ENCODE results near the gene TRHDE. TPM values are rescaled to one million over a fixed set of nuclear protein-coding genes. Genes with fewer than 3 reads are reported as not detected.

TRHDE gene
- total RNA-seq, 1 experiment from 2014 or later: not detected

DNA sequence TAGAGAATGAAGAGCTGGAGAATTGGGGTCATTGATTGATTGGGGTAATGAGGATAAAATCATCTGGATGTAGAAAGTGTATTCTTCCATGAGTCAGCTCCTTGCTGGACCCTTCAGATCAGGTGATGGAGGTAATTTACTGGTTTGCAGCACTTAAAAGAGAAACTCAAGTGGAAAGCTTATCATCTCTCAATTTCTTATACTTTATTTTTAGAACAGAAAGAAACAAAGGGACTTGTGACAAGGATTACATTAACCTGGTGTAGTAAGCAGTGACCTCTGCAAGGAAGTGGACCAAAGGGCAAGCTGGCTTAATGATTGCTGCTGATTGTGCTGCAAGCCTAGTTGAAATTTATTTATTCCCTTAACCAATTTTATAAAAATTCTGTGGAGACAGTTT is 405.0 kb downstream of the TRHDE start:
- Mint-ChIP-seq H3K36me3 (ENCODE audit: insufficient read depth, unreplicated experiment) (no peaks in the 10 kb centered on the region), H3K4me1 (ENCODE audit: insufficient read depth, unreplicated experiment) (no peaks in the 10 kb centered on the region), H3K27ac (ENCODE audit: low read depth, unreplicated experiment) (no peak overlapping the region), H3K4me3 (ENCODE audit: unreplicated experiment) (no peak overlapping the region), H3K27me3 (ENCODE audit: insufficient read depth, unreplicated experiment) (no peaks in the 10 kb centered on the region), H3K9me3 (ENCODE audit: unreplicated experiment) (no peaks in the 10 kb centered on the region)
- ChIA-PET POLR2A (interaction anchor here (0.6 kb wide), 1 partner anchor 755 kb away, joined by 3 read pairs; no protein-coding TSS in a partner anchor), CTCF (no interaction called here)
- DNase-seq (ENCODE audit: unreplicated experiment): no peak
- TF ChIP-seq, protein P1, sequence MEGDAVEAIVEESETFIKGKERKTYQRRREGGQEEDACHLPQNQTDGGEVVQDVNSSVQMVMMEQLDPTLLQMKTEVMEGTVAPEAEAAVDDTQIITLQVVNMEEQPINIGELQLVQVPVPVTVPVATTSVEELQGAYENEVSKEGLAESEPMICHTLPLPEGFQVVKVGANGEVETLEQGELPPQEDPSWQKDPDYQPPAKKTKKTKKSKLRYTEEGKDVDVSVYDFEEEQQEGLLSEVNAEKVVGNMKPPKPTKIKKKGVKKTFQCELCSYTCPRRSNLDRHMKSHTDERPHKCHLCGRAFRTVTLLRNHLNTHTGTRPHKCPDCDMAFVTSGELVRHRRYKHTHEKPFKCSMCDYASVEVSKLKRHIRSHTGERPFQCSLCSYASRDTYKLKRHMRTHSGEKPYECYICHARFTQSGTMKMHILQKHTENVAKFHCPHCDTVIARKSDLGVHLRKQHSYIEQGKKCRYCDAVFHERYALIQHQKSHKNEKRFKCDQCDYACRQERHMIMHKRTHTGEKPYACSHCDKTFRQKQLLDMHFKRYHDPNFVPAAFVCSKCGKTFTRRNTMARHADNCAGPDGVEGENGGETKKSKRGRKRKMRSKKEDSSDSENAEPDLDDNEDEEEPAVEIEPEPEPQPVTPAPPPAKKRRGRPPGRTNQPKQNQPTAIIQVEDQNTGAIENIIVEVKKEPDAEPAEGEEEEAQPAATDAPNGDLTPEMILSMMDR (IDR thresholded peaks at IDR 0.05; ENCODE audit: unreplicated experiment): no peak
- BruUV-seq (replicated peaks): no TSS peak
- intact Hi-C loops (cut with micrococcal nuclease): no loop called here

DNA sequence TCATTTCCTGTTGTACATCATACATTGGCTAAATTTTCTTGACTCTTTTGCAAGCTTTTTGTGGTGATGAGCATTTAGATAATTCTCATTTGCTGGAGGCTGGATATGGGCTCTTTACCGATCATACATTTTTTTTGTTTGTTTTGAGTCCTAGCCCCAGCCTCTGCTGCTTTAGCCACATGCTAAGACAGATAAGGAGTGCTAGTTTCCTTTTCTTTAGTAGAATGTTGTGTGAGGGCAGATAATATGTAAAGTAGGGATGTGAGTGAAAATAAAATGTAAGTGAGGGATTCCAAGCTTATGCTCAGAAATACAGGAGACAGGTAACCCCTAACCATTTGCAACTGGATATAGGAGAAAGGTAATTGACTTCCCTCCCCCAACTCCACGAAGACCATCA is 405.7 kb downstream of the TRHDE start:
- no peak overlapping the region for H3K27ac Mint-ChIP-seq (ENCODE audit: low read depth, unreplicated experiment)
- ChIA-PET CTCF (interaction anchor here (0.6 kb wide), 1 partner anchor 1644 kb away, joined by 3 read pairs; no protein-coding TSS in a partner anchor), POLR2A (interaction anchor here (0.6 kb wide), 1 partner anchor 755 kb away, joined by 3 read pairs; no protein-coding TSS in a partner anchor)
- no peaks in the 10 kb centered on the region for H3K4me1 Mint-ChIP-seq (ENCODE audit: insufficient read depth, unreplicated experiment)
- H3K4me3 Mint-ChIP-seq (ENCODE audit: unreplicated experiment): no peak overlapping the region
- no peaks in the 10 kb centered on the region for H3K27me3 Mint-ChIP-seq (ENCODE audit: insufficient read depth, unreplicated experiment)
- no peaks in the 10 kb centered on the region for H3K9me3 Mint-ChIP-seq (ENCODE audit: unreplicated experiment)
- no peak for DNase-seq (ENCODE audit: unreplicated experiment)
- H3K36me3 Mint-ChIP-seq (ENCODE audit: insufficient read depth, unreplicated experiment): no peaks in the 10 kb centered on the region
- no TSS peak for BruUV-seq (replicated peaks)
- TF ChIP-seq, protein P1 (IDR thresholded peaks at IDR 0.05; ENCODE audit: unreplicated experiment): no peak
- intact Hi-C loops (cut with micrococcal nuclease): no loop called here

DNA sequence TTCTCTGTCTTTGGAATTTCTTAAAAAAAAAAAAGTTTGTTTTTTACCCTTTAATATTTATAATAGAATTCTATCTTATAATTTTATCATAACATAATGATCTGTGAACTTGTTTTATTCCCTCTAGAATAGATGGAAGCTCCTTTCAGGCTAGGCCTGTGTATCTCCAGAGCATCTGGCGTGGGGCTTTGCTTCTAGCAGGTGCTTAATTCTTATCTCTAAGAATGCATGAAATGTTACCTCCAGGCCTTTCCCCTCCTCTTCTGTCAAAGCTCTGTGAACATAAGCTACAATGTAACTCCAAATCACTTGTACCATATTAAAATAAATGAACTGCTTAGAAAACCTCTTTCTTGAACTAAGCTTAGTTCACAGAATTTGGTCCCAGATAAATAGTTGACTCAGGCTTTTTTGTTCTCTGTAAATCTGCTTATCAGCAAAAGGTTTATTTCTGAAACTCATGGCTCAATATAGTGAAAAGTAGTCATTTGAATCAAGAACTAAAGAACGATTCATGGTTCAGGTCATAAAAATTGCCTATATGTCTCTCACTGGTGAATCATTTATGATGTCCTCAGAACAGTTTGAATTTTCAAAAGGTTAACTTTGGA is 407.1 kb downstream of the TRHDE start:
- no peak overlapping the region for H3K4me3 Mint-ChIP-seq (ENCODE audit: unreplicated experiment)
- TF ChIP-seq, protein P1 (IDR thresholded peaks at IDR 0.05; ENCODE audit: unreplicated experiment): no peak
- no peaks in the 10 kb centered on the region for H3K36me3 Mint-ChIP-seq (ENCODE audit: insufficient read depth, unreplicated experiment)
- DNase-seq (ENCODE audit: unreplicated experiment): no peak
- no peaks in the 10 kb centered on the region for H3K4me1 Mint-ChIP-seq (ENCODE audit: insufficient read depth, unreplicated experiment)
- ChIA-PET POLR2A (interaction anchor here (0.7 kb wide), 1 partner anchor 13 kb away, joined by 4 read pairs; no protein-coding TSS in a partner anchor), CTCF (no interaction called here)
- no peaks in the 10 kb centered on the region for H3K9me3 Mint-ChIP-seq (ENCODE audit: unreplicated experiment)
- H3K27me3 Mint-ChIP-seq (ENCODE audit: insufficient read depth, unreplicated experiment): no peaks in the 10 kb centered on the region
- intact Hi-C loops (cut with micrococcal nuclease): no loop called here
- H3K27ac Mint-ChIP-seq (ENCODE audit: low read depth, unreplicated experiment): no peak overlapping the region
- no TSS peak for BruUV-seq (replicated peaks)

DNA sequence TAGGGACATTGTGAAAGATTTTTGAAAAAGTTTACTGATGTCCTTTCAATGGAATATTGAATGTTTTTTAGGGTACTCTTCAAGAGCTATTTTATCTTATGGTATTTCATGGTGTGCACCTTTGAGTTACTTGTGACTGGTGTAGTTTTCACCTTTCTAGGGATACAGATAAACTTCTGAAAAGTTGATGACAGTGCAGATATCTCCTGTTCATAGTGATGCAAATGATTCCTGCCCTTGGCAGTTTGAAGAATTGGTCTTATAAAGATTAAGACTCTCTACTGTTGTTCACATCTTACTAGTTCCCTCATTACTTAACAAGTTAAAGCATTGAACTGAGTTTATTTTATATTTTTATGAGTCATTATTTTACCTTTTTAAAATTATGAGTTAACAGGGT is 408.9 kb downstream of the TRHDE start:
- POLR2A ChIA-PET: no interaction called here
- no TSS peak for BruUV-seq (replicated peaks)
- DNase-seq (ENCODE audit: unreplicated experiment): no peak
- Mint-ChIP-seq H3K9me3 (ENCODE audit: unreplicated experiment) (no peaks in the 10 kb centered on the region), H3K27ac (ENCODE audit: low read depth, unreplicated experiment) (no peak overlapping the region), H3K4me1 (ENCODE audit: insufficient read depth, unreplicated experiment) (no peaks in the 10 kb centered on the region), H3K36me3 (ENCODE audit: insufficient read depth, unreplicated experiment) (no peaks in the 10 kb centered on the region), H3K27me3 (ENCODE audit: insufficient read depth, unreplicated experiment) (no peaks in the 10 kb centered on the region), H3K4me3 (ENCODE audit: unreplicated experiment) (no peak overlapping the region)
- CTCF ChIA-PET: interaction anchor here (0.7 kb wide), 1 partner anchor 34 kb away, joined by 5 read pairs; no protein-coding TSS in a partner anchor
- intact Hi-C loops (cut with micrococcal nuclease): no loop called here
- TF ChIP-seq, protein P1 (IDR thresholded peaks at IDR 0.05; ENCODE audit: unreplicated experiment): no peak

Measured in MCF 10A (cell line).